Stimulated activated CD8-positive, alpha-beta memory T cell treated with anti-CD3 and anti-CD28 coated beads, Interleukin-7, amount 100 ng/mL, for 24 hours (primary cell): Measurements from ENCODE around the gene PIEZO2.
"Not testable (repeated sequence)": the region's sequence is repeated elsewhere in the genome, so short reads cannot be mapped to it uniquely, and the experiment has no call there.

Experiments
- DNase-seq: peaks from one replicate; pipeline ENCODE4 v3.0.0-alpha.2; 2020; ENCODE audit warnings: low read depth

Gene PIEZO2

GRCh38 chr18:10680271-10680596, 469.1 kb downstream of the PIEZO2 start:
- no peak for DNase-seq

DNA sequence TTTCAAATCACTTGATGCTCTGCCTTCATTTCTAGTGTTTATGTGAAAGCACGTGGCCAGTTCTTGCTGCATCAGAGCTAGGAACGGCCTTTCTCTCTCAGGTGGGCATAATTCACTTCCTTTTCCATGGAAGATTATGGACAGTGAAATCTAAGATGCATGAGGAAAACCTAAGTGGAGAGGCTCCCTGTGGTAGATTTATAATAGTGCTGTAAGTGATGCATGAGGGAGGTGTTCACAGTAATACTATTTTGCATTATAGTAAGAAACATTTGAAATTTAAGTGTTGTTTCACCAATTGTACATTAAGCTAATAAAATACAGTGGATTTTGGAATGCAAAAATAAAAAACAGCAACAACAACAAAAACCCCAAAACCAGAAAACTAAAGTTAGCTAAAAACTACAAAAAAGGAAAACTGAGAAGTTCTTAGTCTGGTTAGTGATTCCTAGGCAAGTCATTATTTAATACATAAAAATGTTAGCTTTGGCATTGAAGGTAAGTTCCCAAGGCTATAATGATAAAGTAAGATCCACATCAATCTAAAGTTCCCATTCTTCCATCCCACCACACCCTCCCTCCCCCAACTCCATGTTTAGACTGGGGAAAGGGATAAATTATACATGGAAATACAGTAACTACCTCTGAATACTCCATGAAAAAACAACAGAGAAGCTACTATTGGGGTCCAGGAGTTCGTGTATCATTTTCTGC, 469.7 kb downstream of the PIEZO2 start:
- no peak for DNase-seq

GRCh38 chr18:10671441-10671840, 477.9 kb downstream of the PIEZO2 start:
- no peak for DNase-seq

DNA sequence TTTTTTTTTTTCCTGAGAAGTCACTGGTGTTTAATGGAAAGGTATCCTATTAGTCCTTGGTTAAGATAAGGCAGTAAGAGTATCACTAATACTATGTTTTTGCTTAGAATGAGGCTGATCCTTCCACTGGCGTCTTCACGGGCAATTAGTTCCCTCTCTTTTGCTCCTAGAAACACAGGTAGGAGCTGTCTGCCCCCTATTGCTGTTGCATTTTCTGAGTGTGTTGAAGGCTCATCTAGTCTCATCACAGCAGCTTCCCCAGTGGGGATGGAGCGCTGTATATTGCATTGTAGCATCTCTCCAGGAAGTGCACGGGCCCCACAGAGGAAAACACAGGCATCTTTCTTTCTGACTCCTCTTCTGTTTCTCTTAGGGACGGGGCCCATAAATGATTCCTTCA, 478.5 kb downstream of the PIEZO2 start:
- no peak for DNase-seq

DNA sequence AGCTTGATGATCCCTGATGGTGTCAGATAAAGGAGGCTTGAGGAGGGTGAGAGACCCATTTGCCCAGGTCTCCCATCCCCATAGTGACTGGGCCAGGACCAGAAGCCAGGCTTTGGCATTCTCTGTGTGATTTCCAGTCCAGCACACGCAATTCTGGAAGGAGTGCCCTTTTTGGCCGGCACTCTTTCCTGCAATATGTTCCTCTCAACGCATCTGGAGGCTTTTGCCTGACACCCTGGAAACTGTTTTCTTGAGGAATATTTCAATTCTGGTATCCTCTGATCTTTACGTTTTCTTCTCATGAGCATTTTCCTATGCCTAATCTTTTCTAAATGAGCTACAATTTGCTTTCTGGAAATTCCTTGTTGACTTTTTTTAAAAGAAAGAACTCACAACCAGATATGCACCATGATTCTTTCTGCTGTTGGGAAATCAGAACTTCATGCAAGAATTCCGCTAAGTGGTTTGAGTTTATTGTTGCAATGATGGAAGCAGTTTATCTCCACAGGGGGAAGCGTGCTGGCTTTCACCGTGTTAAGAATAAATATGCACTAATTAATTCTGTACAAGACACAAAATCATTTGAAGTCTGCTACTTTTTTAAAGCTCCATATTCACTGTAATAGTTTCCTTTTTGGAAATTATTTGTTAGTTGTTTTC, 479.8 kb downstream of the PIEZO2 start:
- no peak for DNase-seq

DNA sequence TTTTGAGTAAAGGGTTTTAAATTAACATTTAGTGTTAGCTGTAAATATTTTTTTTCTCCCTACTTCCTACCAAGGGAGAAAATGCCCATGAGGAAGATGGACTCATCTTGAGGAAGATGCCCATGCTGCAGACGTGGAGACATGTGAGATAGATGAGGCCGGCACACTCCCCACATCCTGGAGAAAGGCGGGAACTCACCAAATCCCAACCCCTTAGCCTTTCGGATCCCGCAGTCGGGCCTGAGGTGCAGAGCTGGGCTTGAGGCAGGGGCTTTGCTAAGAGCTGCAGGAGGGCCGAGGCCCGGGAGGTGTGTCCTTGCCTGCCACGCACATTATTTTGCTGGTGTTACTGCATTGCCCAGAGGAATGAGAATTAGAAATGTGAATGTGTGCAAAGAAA, 485.6 kb downstream of the PIEZO2 start:
- no peak for DNase-seq

DNA sequence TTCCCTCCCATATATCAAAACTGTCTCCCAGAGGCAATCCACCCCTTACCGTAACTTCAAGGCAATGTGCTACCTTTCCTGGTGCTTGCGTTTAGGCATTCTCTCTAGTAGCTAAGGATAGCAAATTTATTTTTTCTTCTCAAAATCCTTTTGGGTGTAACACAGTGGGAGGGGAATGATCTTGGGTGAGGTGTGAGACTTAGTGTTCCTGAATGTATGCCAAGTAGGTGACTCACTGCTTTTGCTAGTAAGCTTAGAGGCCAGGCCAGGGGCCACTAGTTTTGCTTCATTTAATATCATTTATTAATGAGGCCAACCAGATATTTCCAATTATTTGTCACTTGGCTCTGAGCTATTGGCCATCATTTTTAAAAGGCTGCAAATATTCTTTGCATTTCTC, 488.1 kb downstream of the PIEZO2 start:
- no peak for DNase-seq

DNA sequence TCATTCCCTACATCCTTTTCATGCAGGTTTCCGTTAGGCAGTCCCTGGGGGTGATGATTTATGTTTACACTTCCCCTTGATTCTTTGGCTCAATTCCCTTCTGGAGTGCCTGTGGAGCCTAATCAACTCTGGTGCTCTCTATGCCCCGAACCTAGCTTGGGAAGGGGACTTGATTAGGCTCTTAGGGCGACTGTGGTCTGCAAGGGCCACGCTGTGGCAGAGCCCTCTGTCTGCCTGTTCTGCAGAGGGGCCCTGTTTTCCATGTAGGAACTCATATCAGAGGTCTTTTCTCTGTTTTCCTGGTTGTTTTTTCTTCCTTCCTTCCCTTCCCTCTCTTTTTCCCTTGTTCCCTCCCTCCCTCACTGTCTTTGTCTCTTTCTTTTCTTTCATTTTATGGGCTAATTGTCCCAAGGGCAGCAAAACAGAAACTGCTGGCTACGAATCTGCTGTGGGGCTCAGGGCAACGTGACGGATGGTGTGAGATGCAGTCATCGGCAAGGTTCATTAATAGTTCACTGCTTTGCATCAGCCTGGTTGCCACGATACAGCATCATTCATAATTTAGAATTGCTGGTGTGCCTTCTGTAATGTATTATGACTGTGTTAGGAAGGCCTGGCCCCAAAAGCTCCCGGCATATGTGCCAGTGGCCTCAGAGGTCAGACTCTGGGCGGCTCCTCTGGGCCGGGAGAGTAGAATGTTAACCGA, 489.0 kb downstream of the PIEZO2 start:
- no peak for DNase-seq

- DNase-seq = no peak
Observed at GRCh38 chr18:10659594-10659993, 489.8 kb downstream of the PIEZO2 start.

GRCh38 chr18:10659000-10659399, 490.4 kb downstream of the PIEZO2 start:
- no peak for DNase-seq

GRCh38 chr18:10644003-10644402, 505.4 kb downstream of the PIEZO2 start:
- not testable (repeated sequence) for DNase-seq

DNA sequence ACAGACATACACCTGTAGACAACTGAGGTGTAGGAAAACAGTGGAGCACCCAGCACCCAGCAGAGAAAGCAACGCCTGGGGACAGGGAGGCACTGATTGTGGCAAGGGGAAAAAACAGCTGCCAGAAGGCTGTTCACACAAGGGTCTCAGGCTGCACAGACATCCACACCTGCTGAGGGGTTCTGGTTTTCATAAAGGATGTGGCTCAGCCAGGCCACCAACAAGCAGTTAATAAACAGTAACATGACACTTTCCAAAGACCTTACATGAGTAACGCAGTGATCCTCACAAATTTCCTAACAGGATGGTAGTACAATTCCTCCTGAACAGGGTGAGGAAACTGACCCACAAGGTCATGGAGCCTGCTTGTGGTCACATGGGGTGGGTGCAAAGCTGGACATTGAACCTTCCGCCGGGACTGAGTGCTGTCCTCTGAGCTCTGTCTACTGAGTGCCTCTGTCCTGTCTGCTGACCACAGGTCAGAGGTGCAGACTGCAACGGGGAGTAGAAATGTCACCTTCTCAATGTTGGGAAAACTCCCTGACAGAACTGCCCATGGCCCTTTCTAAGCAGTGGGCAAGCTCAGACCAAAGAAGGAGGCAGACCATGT, 506.3 kb downstream of the PIEZO2 start:
- DNase-seq = not testable (repeated sequence)

- DNase-seq = not testable (repeated sequence)
Observed at GRCh38 chr18:10638539-10638885, 510.9 kb downstream of the PIEZO2 start.

DNA sequence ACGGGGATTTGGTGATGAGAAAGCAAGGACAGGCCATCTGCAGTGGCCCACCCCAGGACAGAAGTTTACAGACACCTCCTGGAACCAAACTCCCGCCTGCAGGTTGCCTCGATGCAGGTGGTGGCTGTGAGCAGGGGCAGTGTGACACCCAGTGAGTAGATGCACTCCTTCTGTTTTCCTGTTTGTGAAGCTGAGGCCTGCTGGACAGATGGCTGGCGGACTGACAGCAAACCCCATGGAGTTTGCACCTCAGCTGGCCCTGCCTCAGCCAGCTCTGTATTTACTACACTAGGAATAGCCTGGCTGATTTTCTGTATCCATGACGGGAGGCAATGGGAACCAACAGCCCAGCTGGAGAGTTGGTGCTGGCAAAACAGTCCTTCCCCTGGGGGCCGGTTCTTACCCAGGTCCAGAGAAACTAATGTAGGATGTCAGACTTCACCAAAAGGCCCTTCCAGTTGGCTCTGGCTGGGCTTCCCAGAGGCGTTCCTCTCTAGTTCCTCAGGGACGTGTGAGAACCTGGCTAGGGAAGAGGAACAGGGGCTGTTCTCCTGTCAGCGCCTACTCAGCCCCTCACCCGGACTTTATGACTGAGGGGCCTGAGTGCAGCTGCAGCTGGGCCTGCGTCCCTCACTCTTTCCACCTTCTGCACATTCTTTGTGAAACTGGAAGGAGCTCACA, 511.4 kb downstream of the PIEZO2 start:
- not testable (repeated sequence) for DNase-seq

DNA sequence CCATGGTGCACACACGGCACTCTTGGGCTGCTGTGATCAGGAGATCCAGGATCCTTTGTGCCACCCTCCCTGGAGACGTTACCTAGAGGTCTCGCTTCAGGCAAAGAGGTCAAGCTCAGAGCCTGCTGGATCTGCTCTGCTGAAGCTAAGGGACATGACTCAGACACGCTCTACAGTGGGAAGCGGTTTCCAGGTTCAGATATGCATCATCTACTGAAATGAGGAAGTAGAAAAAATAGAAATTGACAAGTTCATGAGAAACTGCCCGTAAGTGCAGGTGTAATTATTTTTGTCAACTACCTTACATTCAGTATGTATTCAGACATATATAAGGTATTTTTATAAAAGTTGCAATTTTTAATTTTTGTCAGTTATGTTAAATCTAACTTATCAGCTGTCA, 520.3 kb downstream of the PIEZO2 start:
- not testable (repeated sequence) for DNase-seq

- DNase-seq = not testable (repeated sequence)
Observed at GRCh38 chr18:10626606-10627213, 522.7 kb downstream of the PIEZO2 start.

GRCh38 chr18:10623606-10624005, 525.8 kb downstream of the PIEZO2 start:
- DNase-seq = not testable (repeated sequence)

- not testable (repeated sequence) for DNase-seq
Observed at GRCh38 chr18:10622982-10623381, 526.4 kb downstream of the PIEZO2 start.

DNA sequence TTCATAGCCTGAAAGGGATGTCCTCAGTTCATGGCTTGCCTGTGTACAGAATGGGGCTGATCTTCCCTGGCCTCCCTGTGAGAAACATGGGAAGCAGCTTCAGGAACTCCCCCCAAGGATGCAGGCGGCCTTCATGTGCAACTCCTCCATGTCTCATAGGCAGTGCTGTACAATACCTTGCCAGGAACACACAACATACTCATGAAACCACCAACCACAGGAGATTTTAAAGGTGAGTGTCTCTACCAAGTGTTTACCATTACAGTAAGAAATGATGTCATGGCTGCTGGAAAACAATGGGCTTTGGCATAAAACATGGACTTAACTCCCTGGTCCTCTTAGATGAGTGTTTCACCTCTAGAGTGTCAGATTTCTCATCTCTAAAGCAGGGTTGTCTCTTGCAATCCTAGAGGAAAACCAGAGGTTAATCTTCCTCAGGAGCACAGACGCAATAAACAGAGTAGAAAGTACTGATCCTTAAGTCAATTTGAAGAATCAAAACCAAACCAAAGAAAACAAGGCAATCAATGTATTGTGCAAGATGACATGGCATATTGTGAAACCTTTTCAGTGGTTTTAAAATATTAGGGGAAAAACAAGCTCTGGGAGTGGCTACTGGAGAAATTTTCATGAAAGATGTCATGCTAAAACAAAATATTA, 528.6 kb downstream of the PIEZO2 start:
- not testable (repeated sequence) for DNase-seq
